ENCODE measurements around the gene EFCAB8.

- no peak for TF ChIP-seq RAD21 (IDR thresholded peaks at IDR 0.05; ENCODE audit: low read depth)
- TF ChIP-seq, protein P1, sequence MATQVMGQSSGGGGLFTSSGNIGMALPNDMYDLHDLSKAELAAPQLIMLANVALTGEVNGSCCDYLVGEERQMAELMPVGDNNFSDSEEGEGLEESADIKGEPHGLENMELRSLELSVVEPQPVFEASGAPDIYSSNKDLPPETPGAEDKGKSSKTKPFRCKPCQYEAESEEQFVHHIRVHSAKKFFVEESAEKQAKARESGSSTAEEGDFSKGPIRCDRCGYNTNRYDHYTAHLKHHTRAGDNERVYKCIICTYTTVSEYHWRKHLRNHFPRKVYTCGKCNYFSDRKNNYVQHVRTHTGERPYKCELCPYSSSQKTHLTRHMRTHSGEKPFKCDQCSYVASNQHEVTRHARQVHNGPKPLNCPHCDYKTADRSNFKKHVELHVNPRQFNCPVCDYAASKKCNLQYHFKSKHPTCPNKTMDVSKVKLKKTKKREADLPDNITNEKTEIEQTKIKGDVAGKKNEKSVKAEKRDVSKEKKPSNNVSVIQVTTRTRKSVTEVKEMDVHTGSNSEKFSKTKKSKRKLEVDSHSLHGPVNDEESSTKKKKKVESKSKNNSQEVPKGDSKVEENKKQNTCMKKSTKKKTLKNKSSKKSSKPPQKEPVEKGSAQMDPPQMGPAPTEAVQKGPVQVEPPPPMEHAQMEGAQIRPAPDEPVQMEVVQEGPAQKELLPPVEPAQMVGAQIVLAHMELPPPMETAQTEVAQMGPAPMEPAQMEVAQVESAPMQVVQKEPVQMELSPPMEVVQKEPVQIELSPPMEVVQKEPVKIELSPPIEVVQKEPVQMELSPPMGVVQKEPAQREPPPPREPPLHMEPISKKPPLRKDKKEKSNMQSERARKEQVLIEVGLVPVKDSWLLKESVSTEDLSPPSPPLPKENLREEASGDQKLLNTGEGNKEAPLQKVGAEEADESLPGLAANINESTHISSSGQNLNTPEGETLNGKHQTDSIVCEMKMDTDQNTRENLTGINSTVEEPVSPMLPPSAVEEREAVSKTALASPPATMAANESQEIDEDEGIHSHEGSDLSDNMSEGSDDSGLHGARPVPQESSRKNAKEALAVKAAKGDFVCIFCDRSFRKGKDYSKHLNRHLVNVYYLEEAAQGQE (IDR thresholded peaks at IDR 0.05; ENCODE audit: low read depth) = no peak
- TF ChIP-seq NFIC (IDR thresholded peaks at IDR 0.05) = no peak
- no peak for TF ChIP-seq MAX (IDR thresholded peaks at IDR 0.05)
- TF ChIP-seq CEBPB (IDR thresholded peaks at IDR 0.05) = no peak
- TF ChIP-seq TEAD4 (IDR thresholded peaks at IDR 0.05) = no peak
- TF ChIP-seq ZBTB7A (IDR thresholded peaks at IDR 0.05; ENCODE audit: low read depth) = no peak
- TF ChIP-seq EP300 (IDR thresholded peaks at IDR 0.05; ENCODE audit: borderline replicate concordance) = no peak
- no peak for TF ChIP-seq FOXM1 (IDR thresholded peaks at IDR 0.05; ENCODE audit: borderline replicate concordance, low read depth)
- no peak for TF ChIP-seq TAF1 (IDR thresholded peaks at IDR 0.05; ENCODE audit: low read depth)
These were observed 82.6 kb downstream of the EFCAB8 start for GRCh38 chr20:32941155-32941885.

Data from Ishikawa (cell line).